Stimulated activated naive CD4-positive, alpha-beta T cell (primary cell): ENCODE measurements around the gene RENBP.

Source experiments
- DNase-seq, 6 experiments: peaks; one replicate each; lab custom pipeline; 2025; lab: John Stamatoyannopoulos, UW

Gene RENBP

DNA sequence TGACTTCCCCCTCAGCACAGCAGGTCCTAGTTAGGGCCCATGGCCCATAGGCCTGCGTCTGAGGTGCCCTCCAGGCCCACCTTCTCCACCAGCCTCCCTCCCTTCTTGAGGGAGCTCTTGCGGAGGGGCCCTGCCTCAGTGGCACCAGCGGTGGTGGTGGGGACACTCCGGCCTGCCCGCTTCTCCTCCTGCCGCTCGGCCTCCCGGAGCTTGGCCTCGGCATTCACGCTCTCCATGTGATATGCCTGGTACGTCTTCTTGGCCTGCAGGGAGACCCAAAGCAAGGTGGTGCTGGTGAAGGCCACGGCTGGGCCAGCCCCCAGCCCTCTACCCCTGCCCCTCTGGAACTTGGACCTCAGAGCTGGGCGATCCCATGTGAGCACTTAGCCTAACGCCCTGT lies 23.9 kb downstream of the RENBP start:
- DNase-seq, result no peak

- DNase-seq, result no peak
Measured at GRCh38 chrX:153919281-153919680, 25.2 kb downstream of the RENBP start.

GRCh38 chrX:153917869-153918268 lies 26.6 kb downstream of the RENBP start:
- no peak for DNase-seq

DNA sequence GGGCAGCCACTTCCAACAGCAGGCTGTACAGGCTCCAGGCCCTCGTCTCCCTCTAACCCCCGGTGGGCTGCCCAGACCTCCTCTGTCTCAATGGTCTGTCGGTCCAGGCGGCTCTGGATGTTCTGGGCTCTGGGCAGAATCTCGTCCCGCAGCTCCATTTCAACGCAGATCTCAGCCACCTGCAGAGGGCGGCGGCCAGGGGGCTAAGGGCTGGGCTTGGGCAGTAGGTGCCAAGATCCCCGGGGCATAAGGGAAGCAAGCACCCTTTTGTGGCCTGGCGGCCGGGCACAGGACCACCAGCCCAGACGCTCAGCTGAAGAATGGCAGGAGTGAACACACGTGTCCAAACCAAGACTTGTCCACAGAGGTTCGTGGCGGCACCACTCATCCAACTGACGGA lies 30.7 kb downstream of the RENBP start:
- DNase-seq, result no peak

DNA sequence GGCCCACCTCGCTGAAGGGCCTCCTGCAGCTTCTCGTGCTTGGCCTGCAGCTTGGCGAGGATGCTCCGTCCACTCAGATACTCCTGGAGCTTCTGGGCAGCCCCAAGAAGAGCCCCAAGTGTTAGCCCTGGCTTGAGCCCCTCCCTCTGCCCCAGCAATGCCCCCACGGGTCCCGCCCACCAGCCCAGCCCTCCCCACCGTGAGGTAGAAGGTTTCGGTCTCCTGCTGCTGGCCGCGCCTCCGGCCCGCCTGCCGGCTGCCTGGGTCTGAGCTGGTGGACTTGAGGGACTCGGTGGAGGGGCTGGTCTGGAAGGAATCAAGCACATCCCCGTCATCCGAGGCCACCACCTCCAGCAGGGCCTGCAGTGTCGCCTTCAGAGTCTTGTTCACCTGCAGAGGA lies 31.2 kb downstream of the RENBP start:
- no peak for DNase-seq

DNA sequence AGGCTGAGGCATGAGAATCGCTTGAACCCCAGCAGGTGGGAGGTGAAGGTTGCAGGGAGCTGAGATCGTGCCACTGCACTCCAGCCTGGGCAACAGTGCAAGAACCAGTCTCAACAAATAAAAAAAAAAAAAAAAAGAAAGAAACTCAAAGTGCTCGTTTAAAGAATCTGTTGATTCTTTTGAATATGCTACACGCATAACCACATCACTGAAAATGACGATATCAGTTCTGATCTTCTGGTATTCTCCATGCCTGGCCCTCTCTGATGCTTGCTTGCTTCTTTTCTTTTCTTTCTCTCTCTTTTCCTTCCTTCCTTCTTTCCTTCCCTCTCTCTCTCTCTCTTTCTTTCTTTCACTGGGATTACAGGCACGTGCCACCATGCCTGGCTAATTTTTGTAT lies 32.6 kb downstream of the RENBP start:
- peak in 2 of 6 experiments; percentile 30 to 44 for DNase-seq

GRCh38 chrX:153910446-153910845 lies 34.0 kb downstream of the RENBP start:
- no peak for DNase-seq

DNA sequence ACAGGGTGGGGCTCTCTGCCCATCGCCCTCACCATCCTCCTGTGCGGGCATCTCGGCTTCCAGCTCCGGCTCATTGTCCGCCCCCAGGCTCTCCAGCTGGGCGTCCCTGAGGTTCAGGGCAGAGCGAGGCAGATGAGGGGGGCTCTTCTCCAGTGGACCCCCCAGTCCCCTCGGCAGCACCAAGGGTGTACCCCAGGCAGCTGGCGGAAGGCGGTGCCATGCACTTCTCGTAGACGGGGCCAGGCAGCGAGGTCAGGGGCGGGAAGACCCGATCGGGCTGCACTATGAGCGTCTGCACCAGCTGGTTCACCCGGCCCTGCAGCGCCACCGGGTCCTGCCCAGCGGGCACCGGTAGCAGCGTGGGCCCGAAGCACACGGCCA lies 34.5 kb downstream of the RENBP start:
- no peak for DNase-seq

DNA sequence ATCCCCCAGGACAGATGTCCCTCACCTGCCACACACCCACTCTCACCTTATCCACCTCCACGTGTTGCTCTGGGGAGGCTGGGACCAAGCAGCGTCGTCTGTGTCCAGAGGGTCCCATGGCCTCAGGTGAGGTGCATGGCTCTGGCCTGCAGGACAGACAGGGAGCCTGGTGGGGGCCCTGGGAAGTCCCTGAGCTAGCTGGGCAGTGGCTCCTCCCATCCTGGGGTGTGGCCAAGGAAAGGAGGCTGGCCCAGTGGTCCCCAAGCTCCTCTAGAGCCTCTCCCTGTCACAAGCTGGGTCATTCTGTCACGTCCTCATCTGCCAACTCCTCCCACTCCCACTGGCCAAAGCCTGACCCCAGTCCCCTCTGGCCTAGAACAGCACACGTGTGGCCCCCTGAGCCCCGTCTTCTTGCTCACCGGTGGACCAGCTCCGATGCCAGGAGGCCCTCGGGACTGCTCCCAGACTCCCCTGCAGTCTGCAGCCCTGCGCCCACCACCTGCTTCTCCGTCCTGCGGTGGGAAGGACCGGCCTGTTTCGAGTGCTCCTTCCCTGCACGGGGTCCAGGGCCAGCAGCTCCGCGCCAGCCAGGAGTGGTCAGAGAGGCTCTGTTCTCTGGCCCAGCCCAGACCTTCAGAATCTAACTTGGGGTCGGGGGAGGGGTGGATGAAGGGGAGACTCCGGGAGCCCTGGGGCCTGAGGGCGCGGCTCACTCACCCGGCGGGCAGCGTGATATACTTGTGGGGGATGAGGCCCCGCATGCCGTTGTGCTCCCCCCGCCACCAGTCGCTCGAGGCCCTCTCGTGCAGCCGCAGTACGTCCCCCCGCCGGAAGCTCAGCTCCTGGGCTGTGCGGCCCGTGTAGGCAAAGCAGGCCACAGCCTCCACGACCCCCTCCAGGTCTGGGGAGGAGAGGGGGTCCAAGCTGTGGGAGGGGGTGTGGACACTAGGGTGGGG lies 35.1 kb downstream of the RENBP start:
- DNase-seq, result no peak

- no peak for DNase-seq
Measured at GRCh38 chrX:153908219-153908860, 36.1 kb downstream of the RENBP start.

- DNase-seq, result no peak
Measured at GRCh38 chrX:153907456-153907855, 37.0 kb downstream of the RENBP start.

GRCh38 chrX:153906126-153906917 lies 38.1 kb downstream of the RENBP start:
- peak in 1 of 6 experiments; percentile 10 for DNase-seq

DNA sequence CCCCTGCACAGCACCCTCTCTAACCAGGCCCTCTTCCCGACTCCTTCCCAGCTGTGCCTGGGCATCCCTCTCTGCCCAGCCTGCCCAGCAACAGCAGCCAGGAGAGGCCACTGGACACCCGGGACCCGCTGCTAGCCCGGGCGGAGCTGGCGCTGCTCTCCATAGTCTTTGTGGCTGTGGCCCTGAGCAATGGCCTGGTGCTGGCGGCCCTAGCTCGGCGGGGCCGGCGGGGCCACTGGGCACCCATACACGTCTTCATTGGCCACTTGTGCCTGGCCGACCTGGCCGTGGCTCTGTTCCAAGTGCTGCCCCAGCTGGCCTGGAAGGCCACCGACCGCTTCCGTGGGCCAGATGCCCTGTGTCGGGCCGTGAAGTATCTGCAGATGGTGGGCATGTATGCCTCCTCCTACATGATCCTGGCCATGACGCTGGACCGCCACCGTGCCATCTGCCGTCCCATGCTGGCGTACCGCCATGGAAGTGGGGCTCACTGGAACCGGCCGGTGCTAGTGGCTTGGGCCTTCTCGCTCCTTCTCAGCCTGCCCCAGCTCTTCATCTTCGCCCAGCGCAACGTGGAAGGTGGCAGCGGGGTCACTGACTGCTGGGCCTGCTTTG lies 38.9 kb downstream of the RENBP start:
- no peak for DNase-seq

- DNase-seq, result peak in 1 of 6 experiments; percentile 23
Measured at GRCh38 chrX:153903991-153904957, 40.2 kb downstream of the RENBP start, which contains the start of gene AVPR2. TSS of gene AVPR2 (plus strand) at chrX:153904673. CDS start at chrX:153905146, 473 bp downstream.

DNA sequence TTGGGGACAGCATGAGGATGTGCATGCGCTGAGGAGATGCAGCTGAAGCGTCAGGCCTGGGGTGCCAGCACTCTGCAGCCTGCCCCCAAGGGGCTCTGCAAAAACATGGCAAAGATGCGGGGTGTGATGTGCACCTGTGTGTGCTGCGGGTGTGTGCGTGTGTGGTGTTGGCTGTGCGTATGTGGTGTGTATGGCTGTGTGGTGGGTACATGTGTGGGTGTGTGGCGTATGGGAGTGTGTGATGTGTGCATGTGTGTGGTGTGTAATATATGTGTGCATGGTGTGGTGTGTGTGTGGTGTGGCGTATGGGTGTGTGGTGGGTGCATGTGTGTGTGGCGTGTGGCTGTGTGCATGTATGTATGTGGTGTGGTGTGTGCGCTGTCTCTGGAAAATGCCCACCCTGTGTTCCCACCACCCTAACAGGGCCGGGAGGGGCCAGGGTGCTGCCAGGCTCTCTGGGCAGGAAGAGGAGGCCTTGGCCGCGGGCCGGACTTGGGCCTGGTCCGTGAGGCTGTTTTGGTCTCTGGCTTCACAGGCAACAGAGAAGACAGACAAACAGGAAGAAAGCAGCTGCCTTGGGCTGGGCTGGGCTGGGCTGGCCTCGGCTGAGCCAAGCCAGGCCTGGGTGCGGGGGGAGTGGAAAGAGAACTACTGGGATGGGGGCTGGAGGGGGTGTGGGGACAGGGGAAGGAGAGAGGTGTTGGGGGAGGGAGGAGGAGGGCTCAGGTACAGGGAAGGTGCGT lies 41.0 kb downstream of the RENBP start:
- peak in 1 of 6 experiments; percentile 27 for DNase-seq

GRCh38 chrX:153902385-153902784 lies 42.1 kb downstream of the RENBP start:
- peak in 1 of 6 experiments; percentile 12 for DNase-seq

GRCh38 chrX:153901753-153902140 lies 42.7 kb downstream of the RENBP start:
- no peak for DNase-seq

DNA sequence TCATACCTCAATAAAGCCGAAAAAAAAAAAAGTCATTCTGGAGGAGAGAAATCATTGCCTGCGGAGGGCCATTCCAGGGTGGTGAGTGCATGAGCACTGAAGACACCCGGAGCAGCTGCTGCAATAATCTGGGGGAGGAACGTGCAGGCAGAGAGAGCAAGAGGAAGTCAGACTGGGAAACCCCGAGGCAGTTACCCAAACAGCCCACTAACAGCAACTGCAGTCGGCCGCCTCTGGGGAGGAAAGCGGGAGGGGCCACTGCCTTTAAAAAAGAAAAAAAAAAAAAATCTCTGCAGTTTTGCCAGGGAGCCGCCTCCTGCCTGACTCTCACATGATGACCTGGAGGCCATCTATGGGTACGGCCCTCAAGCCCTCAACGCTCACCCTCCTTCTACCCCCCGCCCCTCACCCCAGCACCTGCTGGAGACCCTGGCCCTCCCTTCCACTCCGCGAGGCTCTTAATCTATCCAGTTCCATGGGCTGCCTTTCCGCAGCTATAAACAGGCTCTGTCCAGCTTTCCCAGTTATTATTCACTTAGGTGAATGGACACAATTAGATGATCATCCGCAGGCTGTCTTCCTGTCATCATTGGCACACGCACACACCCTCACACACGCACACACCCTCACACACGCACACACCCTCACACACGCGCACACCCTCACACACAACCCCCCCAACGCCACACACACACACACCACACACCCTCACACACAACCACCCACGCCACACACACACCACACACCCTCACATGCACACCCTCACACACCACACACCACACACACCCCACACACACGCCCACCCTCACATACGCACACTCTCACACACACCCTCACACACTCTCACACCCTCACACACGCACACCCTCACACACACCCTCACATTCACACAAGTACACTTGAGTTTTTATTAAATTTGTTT lies 43.4 kb downstream of the RENBP start:
- DNase-seq, result peak; percentile 25 to 65 (median 50)

DNA sequence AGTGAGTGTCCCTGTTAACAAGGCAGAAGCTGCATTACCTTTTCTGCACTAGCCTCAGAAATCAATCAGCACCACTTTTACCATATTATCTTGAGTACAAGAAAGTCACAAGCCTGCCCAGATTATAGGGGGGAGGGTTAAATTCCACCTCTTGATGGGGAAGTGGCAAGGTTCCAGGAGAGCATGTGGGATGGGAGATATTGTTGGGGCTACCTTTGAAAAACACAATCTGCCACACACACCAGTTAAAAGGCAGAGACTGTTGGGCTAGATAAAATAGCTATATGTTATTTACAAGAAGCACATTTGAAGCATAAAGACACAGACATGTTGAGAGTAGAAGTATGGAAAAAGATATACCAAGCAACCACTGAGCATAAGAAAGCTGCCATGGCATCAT lies 46.5 kb downstream of the RENBP start:
- no peak for DNase-seq
